A673 (cell line): ENCODE measurements around the gene RALGAPA2. TPM values are rescaled to one million over a fixed set of nuclear protein-coding genes. Genes with fewer than 3 reads are reported as not detected.

Experiments
- BruUV-seq: library from RNA; stranded (reverse); fragments of 400-500 nt; replicated peaks from 2 replicates; lab custom pipeline; 2021; lab: Mats Ljungman, UMichigan
- CTCF ChIA-PET: fragments of 300-600 bp; sonication (Branson Sonifier 250); formaldehyde crosslinking; loops from one replicate; lab custom pipeline; 2022; ENCODE audit warnings: antibody characterized with exemption; lab: Charles Lee
- POLR2A ChIA-PET: fragments of 300-600 bp; sonication (Branson Sonifier 250); formaldehyde crosslinking; loops from one replicate; lab custom pipeline; 2022; ENCODE audit warnings: antibody characterized with exemption; ENCODE audit not compliant: low non-redundant PET; lab: Charles Lee
- DNase-seq: peaks from one replicate; pipeline ENCODE4 v3.0.0-alpha.2; 2015; ENCODE audit warnings: low spot score
- H3K27ac ChIP-seq: fragments of 200-600 bp; sonication (generic); 2 replicates; pipeline ENCODE4 v1.5.1; 2016; ENCODE audit warnings: mixed run types, low read depth, mild to moderate bottlenecking, mixed read lengths, antibody characterized with exemption, low read length; ENCODE audit not compliant: poor library complexity, severe bottlenecking
- H3K27me3 ChIP-seq: fragments of 200-600 bp; sonication (generic); replicated peaks from 2 replicates; pipeline ENCODE4 v1.6.1; 2017; ENCODE audit warnings: mixed run types, low read depth, mild to moderate bottlenecking, mixed read lengths, antibody characterized with exemption, low read length; ENCODE audit not compliant: insufficient read depth, poor library complexity
- H3K36me3 ChIP-seq: fragments of 200-600 bp; sonication (generic); 2 replicates; pipeline ENCODE4 v1.6.1; 2016; ENCODE audit warnings: mixed run types, mild to moderate bottlenecking, mixed read lengths, antibody characterized with exemption, low read length; ENCODE audit not compliant: insufficient read depth, poor library complexity, severe bottlenecking
- H3K4me1 ChIP-seq: fragments of 200-600 bp; sonication (generic); 2 replicates; pipeline ENCODE4 v1.6.1; 2017; ENCODE audit warnings: mixed run types, mild to moderate bottlenecking, mixed read lengths, antibody characterized with exemption, low read length; ENCODE audit not compliant: insufficient read depth, poor library complexity, severe bottlenecking
- H3K4me3 ChIP-seq: fragments of 200-600 bp; sonication (generic); 2 replicates; pipeline ENCODE4 v1.5.1; 2016; ENCODE audit warnings: low read depth, mixed run types, mild to moderate bottlenecking, mixed read lengths, low read length; ENCODE audit not compliant: poor library complexity, severe bottlenecking
- H3K9me3 ChIP-seq: fragments of 200-600 bp; sonication (generic); 2 replicates; pipeline ENCODE4 v1.6.1; 2016; ENCODE audit warnings: mixed run types, low read depth, mild to moderate bottlenecking, mixed read lengths, antibody characterized with exemption, low read length; ENCODE audit not compliant: poor library complexity, severe bottlenecking
- CTCF ChIP-seq: fragments of 300-800, 200-600 bp; sonication (generic); conservative IDR thresholded peaks from 2 replicates; pipeline ENCODE4 v1.5.1; 2017; ENCODE audit warnings: low read depth, mild to moderate bottlenecking, antibody characterized with exemption, low read length, moderate library complexity, mixed read lengths
- EZH2 ChIP-seq: fragments of 200-600 bp; sonication (generic); IDR thresholded peaks from 2 replicates; pipeline ENCODE4 v1.6.1; 2017; ENCODE audit warnings: borderline replicate concordance, low read depth, mild to moderate bottlenecking, mixed read lengths, antibody characterized with exemption, low read length; ENCODE audit not compliant: poor library complexity, severe bottlenecking
- intact Hi-C: fragments of 100-400 bp; cut with micrococcal nuclease; formaldehyde crosslinking; loops from one replicate; pipeline ENCODE4 v1.10.0; 2022; ENCODE audit not compliant: unreplicated experiment
- total RNA-seq: library from RNA; stranded (reverse); gene quantifications from 2 replicates; pipeline ENCODE4 v1.2.3, GENCODE V29; 2021

The RALGAPA2 gene
- total RNA-seq, 1 experiment from 2014 or later = 32.4 TPM

GRCh38 chr20:20390393-20390792 is 322.1 kb downstream of the RALGAPA2 start:
- Histone ChIP-seq H3K9me3 (no peaks in the 10 kb centered on the region), H3K4me3 (no peak overlapping the region), H3K36me3 (no peaks in the 10 kb centered on the region), H3K27ac (no peak overlapping the region), H3K27me3 (no peaks in the 10 kb centered on the region), H3K4me1 (no peaks in the 10 kb centered on the region)
- DNase-seq = no peak
- TF ChIP-seq CTCF (no peak), EZH2 (no peak)
- ChIA-PET POLR2A (no interaction called here), CTCF (no interaction called here)
- BruUV-seq = no TSS peak
- intact Hi-C loops = no loop called here

GRCh38 chr20:20386192-20386591 is 326.3 kb downstream of the RALGAPA2 start:
- H3K36me3 ChIP-seq = no peaks in the 10 kb centered on the region
- intact Hi-C loops = no loop called here
- POLR2A ChIA-PET = no interaction called here
- CTCF ChIA-PET = no interaction called here
- DNase-seq = no peak
- BruUV-seq = no TSS peak
- TF ChIP-seq CTCF (no peak), EZH2 (no peak)
- H3K27me3 ChIP-seq = no peaks in the 10 kb centered on the region
- H3K27ac ChIP-seq = no peak overlapping the region
- no peak overlapping the region for H3K4me3 ChIP-seq
- no peaks in the 10 kb centered on the region for H3K9me3 ChIP-seq
- H3K4me1 ChIP-seq = no peaks in the 10 kb centered on the region

GRCh38 chr20:20375862-20376261 is 336.6 kb downstream of the RALGAPA2 start:
- H3K9me3 ChIP-seq = peaks cover 3% of the 10 kb centered on the region
- no TSS peak for BruUV-seq
- ChIA-PET CTCF (no interaction called here), POLR2A (no interaction called here)
- no peak overlapping the region for H3K4me3 ChIP-seq
- H3K36me3 ChIP-seq = no peaks in the 10 kb centered on the region
- intact Hi-C loops = no loop called here
- H3K4me1 ChIP-seq = no peaks in the 10 kb centered on the region
- no peak for TF ChIP-seq EZH2
- no peak for TF ChIP-seq CTCF
- H3K27ac ChIP-seq = no peak overlapping the region
- peaks cover 53% of the 10 kb centered on the region for H3K27me3 ChIP-seq
- DNase-seq = no peak
